Measurements from ENCODE around the gene IFNL1. TPM values are rescaled to one million over a fixed set of nuclear protein-coding genes. Genes with fewer than 3 reads are reported as not detected.
"Not testable (repeated sequence)": the region's sequence is repeated elsewhere in the genome, so short reads cannot be mapped to it uniquely, and the experiment has no call there.

Gene IFNL1
- total and polyA plus RNA-seq, 2 donors = 0.21 TPM; not detected in 1

- not testable (repeated sequence) for H3K9me3 ChIP-seq (ENCODE audit: control insufficient read depth in 2 of 2, insufficient read depth in 1 of 2, low read length in 1 of 2); H3K36me3 ChIP-seq (ENCODE audit: control insufficient read depth in 2 of 2, insufficient read depth in 2 of 2, low read length in 1 of 2); H3K4me3 ChIP-seq (ENCODE audit: low read length in 2 of 2); DNase-seq (ENCODE audit: low read depth in 6 of 9, low spot score in 9 of 9); H3K27ac ChIP-seq (ENCODE audit: low read depth in 1 of 2, low read length in 1 of 2); H3K4me1 ChIP-seq (ENCODE audit: control insufficient read depth in 2 of 2, insufficient read depth in 2 of 2, low read length in 2 of 2)
- 88% methylated on average over 10 of the region's 10 CpGs for WGBS
- peaks cover 21 to 32% of the 10 kb centered on the region in 2 donors for H3K27me3 ChIP-seq (ENCODE audit: control insufficient read depth in 2 of 2, insufficient read depth in 1 of 2, low read length in 1 of 2)
These were observed 27.5 kb upstream of the IFNL1 start for GRCh38 chr19:39268531-39269223.

- H3K4me3 ChIP-seq (ENCODE audit: low read length in 2 of 2); DNase-seq (ENCODE audit: low read depth in 6 of 9, low spot score in 9 of 9); H3K4me1 ChIP-seq (ENCODE audit: control insufficient read depth in 2 of 2, insufficient read depth in 2 of 2, low read length in 2 of 2); H3K9me3 ChIP-seq (ENCODE audit: control insufficient read depth in 2 of 2, insufficient read depth in 1 of 2, low read length in 1 of 2); H3K36me3 ChIP-seq (ENCODE audit: control insufficient read depth in 2 of 2, insufficient read depth in 2 of 2, low read length in 1 of 2); H3K27ac ChIP-seq (ENCODE audit: low read depth in 1 of 2, low read length in 1 of 2): not testable (repeated sequence)
- peaks cover 14 to 26% of the 10 kb centered on the region in 2 donors for H3K27me3 ChIP-seq (ENCODE audit: control insufficient read depth in 2 of 2, insufficient read depth in 1 of 2, low read length in 1 of 2)
- 90% methylated on average over 10 of the region's 10 CpGs for WGBS
These were observed 26.8 kb upstream of the IFNL1 start for GRCh38 chr19:39269369-39269768.

- H3K4me1 ChIP-seq (ENCODE audit: control insufficient read depth in 2 of 2, insufficient read depth in 2 of 2, low read length in 2 of 2) = no peaks in the 10 kb centered on the region
- no peaks in the 10 kb centered on the region for H3K36me3 ChIP-seq (ENCODE audit: control insufficient read depth in 2 of 2, insufficient read depth in 2 of 2, low read length in 1 of 2)
- H3K27me3 ChIP-seq (ENCODE audit: control insufficient read depth in 2 of 2, insufficient read depth in 1 of 2, low read length in 1 of 2) = peaks cover 5 to 18% of the 10 kb centered on the region in 2 donors
- WGBS = 90% methylated on average over 9 of the region's 9 CpGs
- H3K4me3 ChIP-seq (ENCODE audit: low read length in 2 of 2) = no peak overlapping the region
- H3K27ac ChIP-seq (ENCODE audit: low read depth in 1 of 2, low read length in 1 of 2) = no peak overlapping the region
- H3K9me3 ChIP-seq (ENCODE audit: control insufficient read depth in 2 of 2, insufficient read depth in 1 of 2, low read length in 1 of 2) = no peaks in the 10 kb centered on the region
- no peak for DNase-seq (ENCODE audit: low read depth in 6 of 9, low spot score in 9 of 9)
These were observed 26.0 kb upstream of the IFNL1 start for GRCh38 chr19:39270036-39270871.

GRCh38 chr19:39273859-39274258, 22.3 kb upstream of the IFNL1 start:
- not testable (repeated sequence) for H3K27ac ChIP-seq (ENCODE audit: low read depth in 1 of 2, low read length in 1 of 2); H3K36me3 ChIP-seq (ENCODE audit: control insufficient read depth in 2 of 2, insufficient read depth in 2 of 2, low read length in 1 of 2); H3K4me3 ChIP-seq (ENCODE audit: low read length in 2 of 2); H3K9me3 ChIP-seq (ENCODE audit: control insufficient read depth in 2 of 2, insufficient read depth in 1 of 2, low read length in 1 of 2); DNase-seq (ENCODE audit: low read depth in 6 of 9, low spot score in 9 of 9); H3K4me1 ChIP-seq (ENCODE audit: control insufficient read depth in 2 of 2, insufficient read depth in 2 of 2, low read length in 2 of 2)
- 93% methylated on average over 5 of the region's 5 CpGs for WGBS
- peaks cover 0 to 10% of the 10 kb centered on the region in 2 donors for H3K27me3 ChIP-seq (ENCODE audit: control insufficient read depth in 2 of 2, insufficient read depth in 1 of 2, low read length in 1 of 2)

GRCh38 chr19:39275578-39275977, 20.6 kb upstream of the IFNL1 start:
- no peak for DNase-seq (ENCODE audit: low read depth in 6 of 9, low spot score in 9 of 9)
- H3K4me3 ChIP-seq (ENCODE audit: low read length in 2 of 2) = no peak overlapping the region
- no peak overlapping the region for H3K27ac ChIP-seq (ENCODE audit: low read depth in 1 of 2, low read length in 1 of 2)
- peaks cover 0 to 5% of the 10 kb centered on the region in 2 donors for H3K27me3 ChIP-seq (ENCODE audit: control insufficient read depth in 2 of 2, insufficient read depth in 1 of 2, low read length in 1 of 2)
- WGBS = 91% methylated on average over 5 of the region's 5 CpGs
- H3K9me3 ChIP-seq (ENCODE audit: control insufficient read depth in 2 of 2, insufficient read depth in 1 of 2, low read length in 1 of 2) = no peaks in the 10 kb centered on the region
- H3K4me1 ChIP-seq (ENCODE audit: control insufficient read depth in 2 of 2, insufficient read depth in 2 of 2, low read length in 2 of 2) = no peaks in the 10 kb centered on the region
- no peaks in the 10 kb centered on the region for H3K36me3 ChIP-seq (ENCODE audit: control insufficient read depth in 2 of 2, insufficient read depth in 2 of 2, low read length in 1 of 2)

GRCh38 chr19:39276740-39277139, 19.5 kb upstream of the IFNL1 start:
- 97% methylated on average over 5 of the region's 5 CpGs for WGBS
- H3K4me1 ChIP-seq (ENCODE audit: control insufficient read depth in 2 of 2, insufficient read depth in 2 of 2, low read length in 2 of 2) = no peaks in the 10 kb centered on the region
- no peak for DNase-seq (ENCODE audit: low read depth in 6 of 9, low spot score in 9 of 9)

GRCh38 chr19:39277598-39277997, 18.6 kb upstream of the IFNL1 start:
- 90% methylated on average over 7 of the region's 7 CpGs for WGBS
- H3K36me3 ChIP-seq (ENCODE audit: control insufficient read depth in 2 of 2, insufficient read depth in 2 of 2, low read length in 1 of 2) = no peaks in the 10 kb centered on the region
- H3K27ac ChIP-seq (ENCODE audit: low read depth in 1 of 2, low read length in 1 of 2) = no peak overlapping the region
- no peak for DNase-seq (ENCODE audit: low read depth in 6 of 9, low spot score in 9 of 9)
- peaks cover 0 to 5% of the 10 kb centered on the region in 2 donors for H3K27me3 ChIP-seq (ENCODE audit: control insufficient read depth in 2 of 2, insufficient read depth in 1 of 2, low read length in 1 of 2)
- H3K4me1 ChIP-seq (ENCODE audit: control insufficient read depth in 2 of 2, insufficient read depth in 2 of 2, low read length in 2 of 2) = no peaks in the 10 kb centered on the region
- H3K9me3 ChIP-seq (ENCODE audit: control insufficient read depth in 2 of 2, insufficient read depth in 1 of 2, low read length in 1 of 2) = no peaks in the 10 kb centered on the region
- H3K4me3 ChIP-seq (ENCODE audit: low read length in 2 of 2) = no peak overlapping the region

More at GRCh38 chr19:39276740-39277139, 19.5 kb upstream of the IFNL1 start:
- H3K27ac ChIP-seq (ENCODE audit: low read depth in 1 of 2, low read length in 1 of 2) = no peak overlapping the region
- H3K27me3 ChIP-seq (ENCODE audit: control insufficient read depth in 2 of 2, insufficient read depth in 1 of 2, low read length in 1 of 2) = peaks cover 0 to 4% of the 10 kb centered on the region in 2 donors
- no peaks in the 10 kb centered on the region for H3K9me3 ChIP-seq (ENCODE audit: control insufficient read depth in 2 of 2, insufficient read depth in 1 of 2, low read length in 1 of 2)
- no peak overlapping the region for H3K4me3 ChIP-seq (ENCODE audit: low read length in 2 of 2)
- H3K36me3 ChIP-seq (ENCODE audit: control insufficient read depth in 2 of 2, insufficient read depth in 2 of 2, low read length in 1 of 2) = no peaks in the 10 kb centered on the region

- DNase-seq (ENCODE audit: low read depth in 6 of 9, low spot score in 9 of 9) = no peak
These were observed 14.2 kb upstream of the IFNL1 start for GRCh38 chr19:39282021-39282420.

GRCh38 chr19:39284032-39284431, 12.2 kb upstream of the IFNL1 start:
- no peak overlapping the region for H3K4me3 ChIP-seq (ENCODE audit: low read length in 2 of 2)
- H3K27me3 ChIP-seq (ENCODE audit: control insufficient read depth in 2 of 2, insufficient read depth in 1 of 2, low read length in 1 of 2) = peaks cover 0 to 6% of the 10 kb centered on the region in 2 donors
- no peaks in the 10 kb centered on the region for H3K4me1 ChIP-seq (ENCODE audit: control insufficient read depth in 2 of 2, insufficient read depth in 2 of 2, low read length in 2 of 2)
- H3K9me3 ChIP-seq (ENCODE audit: control insufficient read depth in 2 of 2, insufficient read depth in 1 of 2, low read length in 1 of 2) = no peaks in the 10 kb centered on the region
- DNase-seq (ENCODE audit: low read depth in 6 of 9, low spot score in 9 of 9) = no peak
- H3K27ac ChIP-seq (ENCODE audit: low read depth in 1 of 2, low read length in 1 of 2) = no peak overlapping the region
- WGBS = 98% methylated on average over 1 of the region's 1 CpG
- H3K36me3 ChIP-seq (ENCODE audit: control insufficient read depth in 2 of 2, insufficient read depth in 2 of 2, low read length in 1 of 2) = no peaks in the 10 kb centered on the region

More at GRCh38 chr19:39282021-39282420, 14.2 kb upstream of the IFNL1 start:
- H3K4me1 ChIP-seq (ENCODE audit: control insufficient read depth in 2 of 2, insufficient read depth in 2 of 2, low read length in 2 of 2) = no peaks in the 10 kb centered on the region
- WGBS = 75% methylated on average over 1 of the region's 1 CpG
- H3K27me3 ChIP-seq (ENCODE audit: control insufficient read depth in 2 of 2, insufficient read depth in 1 of 2, low read length in 1 of 2) = peaks cover 0 to 4% of the 10 kb centered on the region in 2 donors
- H3K27ac ChIP-seq (ENCODE audit: low read depth in 1 of 2, low read length in 1 of 2) = no peak overlapping the region
- no peak overlapping the region for H3K4me3 ChIP-seq (ENCODE audit: low read length in 2 of 2)
- no peaks in the 10 kb centered on the region for H3K36me3 ChIP-seq (ENCODE audit: control insufficient read depth in 2 of 2, insufficient read depth in 2 of 2, low read length in 1 of 2)
- no peaks in the 10 kb centered on the region for H3K9me3 ChIP-seq (ENCODE audit: control insufficient read depth in 2 of 2, insufficient read depth in 1 of 2, low read length in 1 of 2)

All from thymus (tissue), 11 donors.